AG04449 (cell line): ENCODE results near the gene DIP2B.

ENCODE experiments used
- CTCF ChIA-PET: fragments of 350-600 bp; formaldehyde crosslinking; extraction: SDS; loops from one replicate; lab custom pipeline; 2021; ENCODE audit warnings: antibody characterized with exemption; lab: Yijun Ruan, JAX
- POLR2A ChIA-PET: fragments of 400-600, 350-600 bp; formaldehyde crosslinking; extraction: SDS; loops from one replicate; lab custom pipeline; 2020; ENCODE audit warnings: antibody characterized with exemption, inconsistent platforms; lab: Yijun Ruan, JAX
- DNase-seq: peaks from one replicate; pipeline ENCODE4 v3.0.0-alpha.2; 2010; ENCODE audit warnings: low read depth, low spot score
- H3K4me3 ChIP-seq: 2 replicates; pipeline ENCODE4 v1.5.1; 2011; ENCODE audit warnings: low read depth, mild to moderate bottlenecking, control low read depth, low read length
- TF ChIP-seq, protein P1 (sequence below): IDR thresholded peaks from one replicate; pipeline ENCODE4 v1.5.1; 2011; ENCODE audit warnings: mild to moderate bottlenecking, moderate library complexity, low read length, control low read depth, inconsistent platforms; ENCODE audit not compliant: insufficient read depth; ENCODE audit errors: missing control alignments

Gene DIP2B

GRCh38 chr12:50640321-50640939, 135.6 kb downstream of the DIP2B start:
- POLR2A ChIA-PET = interaction anchor here (0.6 kb wide), 1 partner anchor 170 kb away, joined by 3 read pairs; no protein-coding TSS in a partner anchor
- CTCF ChIA-PET = interaction anchor here (0.6 to 11.0 kb wide), 7 partner anchors 13 to 134 kb away, joined by 3 to 215 read pairs (median 3); partner anchors contain the start of gene DIP2B
- no peak for DNase-seq
- TF ChIP-seq, protein P1, sequence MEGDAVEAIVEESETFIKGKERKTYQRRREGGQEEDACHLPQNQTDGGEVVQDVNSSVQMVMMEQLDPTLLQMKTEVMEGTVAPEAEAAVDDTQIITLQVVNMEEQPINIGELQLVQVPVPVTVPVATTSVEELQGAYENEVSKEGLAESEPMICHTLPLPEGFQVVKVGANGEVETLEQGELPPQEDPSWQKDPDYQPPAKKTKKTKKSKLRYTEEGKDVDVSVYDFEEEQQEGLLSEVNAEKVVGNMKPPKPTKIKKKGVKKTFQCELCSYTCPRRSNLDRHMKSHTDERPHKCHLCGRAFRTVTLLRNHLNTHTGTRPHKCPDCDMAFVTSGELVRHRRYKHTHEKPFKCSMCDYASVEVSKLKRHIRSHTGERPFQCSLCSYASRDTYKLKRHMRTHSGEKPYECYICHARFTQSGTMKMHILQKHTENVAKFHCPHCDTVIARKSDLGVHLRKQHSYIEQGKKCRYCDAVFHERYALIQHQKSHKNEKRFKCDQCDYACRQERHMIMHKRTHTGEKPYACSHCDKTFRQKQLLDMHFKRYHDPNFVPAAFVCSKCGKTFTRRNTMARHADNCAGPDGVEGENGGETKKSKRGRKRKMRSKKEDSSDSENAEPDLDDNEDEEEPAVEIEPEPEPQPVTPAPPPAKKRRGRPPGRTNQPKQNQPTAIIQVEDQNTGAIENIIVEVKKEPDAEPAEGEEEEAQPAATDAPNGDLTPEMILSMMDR = no peak
- H3K4me3 ChIP-seq = no peak overlapping the region

DNA sequence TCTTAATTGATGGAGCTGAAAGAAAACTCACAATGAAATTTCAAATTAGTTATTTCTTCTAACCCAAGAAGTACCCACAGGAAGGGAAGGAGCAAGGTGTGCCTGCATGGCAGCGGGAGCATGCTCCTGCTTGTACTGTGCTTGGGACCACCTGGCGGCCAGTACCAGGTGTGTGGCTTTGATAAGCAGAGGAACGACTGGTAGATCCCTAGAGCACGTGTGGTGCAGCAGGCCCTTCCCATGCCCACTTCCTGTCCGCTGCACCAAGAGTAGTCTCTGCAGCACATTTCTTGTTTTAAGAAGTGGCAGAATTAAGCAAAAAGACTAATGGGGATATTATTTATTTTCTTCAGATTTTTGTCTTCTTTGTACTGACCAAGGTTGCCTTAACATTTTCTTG, 136.8 kb downstream of the DIP2B start:
- TF ChIP-seq, protein P1 = no peak
- POLR2A ChIA-PET = no interaction called here
- no peak overlapping the region for H3K4me3 ChIP-seq
- CTCF ChIA-PET = interaction anchor here (2.0 to 11.0 kb wide), 2 partner anchors 11 to 135 kb away, joined by 5 to 215 read pairs; partner anchors contain the start of gene DIP2B
- no peak for DNase-seq

GRCh38 chr12:50642035-50642451, 137.3 kb downstream of the DIP2B start:
- H3K4me3 ChIP-seq = no peak overlapping the region
- CTCF ChIA-PET = interaction anchor here (1.3 to 11.0 kb wide), 4 partner anchors 11 to 136 kb away, joined by 3 to 215 read pairs (median 4); partner anchors contain the start of gene DIP2B
- TF ChIP-seq, protein P1 = no peak
- POLR2A ChIA-PET = no interaction called here
- no peak for DNase-seq

- no peak overlapping the region for H3K4me3 ChIP-seq
- ChIA-PET CTCF (interaction anchor here (1.3 to 11.0 kb wide), 4 partner anchors 10 to 136 kb away, joined by 3 to 215 read pairs (median 4); partner anchors contain the start of gene DIP2B), POLR2A (no interaction called here)
- TF ChIP-seq, protein P1 = no peak
- DNase-seq = no peak
Measured at GRCh38 chr12:50642761-50643160, 138.0 kb downstream of the DIP2B start.

DNA sequence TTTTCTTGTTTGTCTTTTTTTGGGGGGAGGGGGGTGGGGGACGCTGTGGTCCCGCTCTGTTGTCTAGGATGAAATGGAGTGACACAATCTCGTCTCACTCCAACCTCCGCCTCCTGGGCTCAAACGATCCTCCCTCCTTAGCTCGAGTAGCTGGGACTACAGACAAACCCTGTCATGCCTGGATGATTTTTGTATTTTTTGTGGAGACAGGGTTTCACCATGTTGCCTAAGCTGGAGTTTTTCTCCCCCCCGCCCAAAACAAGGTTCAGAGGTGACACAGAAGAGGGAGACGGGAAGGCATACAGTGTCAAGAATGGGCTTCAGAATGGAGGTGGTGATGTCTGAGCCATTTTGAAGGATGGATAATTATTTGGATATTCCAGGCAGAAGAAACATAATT, 142.2 kb downstream of the DIP2B start:
- H3K4me3 ChIP-seq = no peak overlapping the region
- DNase-seq = no peak
- POLR2A ChIA-PET = no interaction called here
- TF ChIP-seq, protein P1 = no peak
- CTCF ChIA-PET = interaction anchor here (2.1 to 11.0 kb wide), 2 partner anchors 9 to 141 kb away, joined by 8 to 215 read pairs; partner anchors contain the start of gene DIP2B

GRCh38 chr12:50647479-50647878, 142.7 kb downstream of the DIP2B start:
- TF ChIP-seq, protein P1 = no peak
- ChIA-PET POLR2A (no interaction called here), CTCF (interaction anchor here (2.1 to 11.0 kb wide), 2 partner anchors 9 to 141 kb away, joined by 8 to 215 read pairs; partner anchors contain the start of gene DIP2B)
- no peak for DNase-seq
- no peak overlapping the region for H3K4me3 ChIP-seq
